Measurements from ENCODE around the gene RTTN.
"Not testable (repeated sequence)": the region's sequence is repeated elsewhere in the genome, so short reads cannot be mapped to it uniquely, and the experiment has no call there.

Gene RTTN

DNA sequence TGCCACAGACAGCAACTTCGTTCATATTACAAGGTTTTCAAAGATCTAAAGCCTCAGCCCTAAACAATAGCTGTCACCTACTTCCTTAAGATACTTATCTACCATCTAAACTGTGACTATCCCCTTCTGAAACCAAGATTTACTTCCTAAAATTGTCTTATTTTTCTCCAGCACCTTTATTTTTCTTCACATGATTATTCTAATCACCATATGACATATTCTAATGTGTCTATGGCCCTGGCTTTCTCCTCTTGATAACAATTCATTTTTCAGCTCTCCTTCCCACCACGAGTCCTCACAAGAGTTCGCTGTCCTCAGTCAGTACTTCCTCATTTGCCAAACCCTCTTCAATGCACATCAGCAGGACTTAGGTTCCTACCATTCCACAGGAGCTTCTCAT lies 53.9 kb downstream of the RTTN start:
- no peak for DNase-seq (ENCODE audit: low read depth in 2 of 2, low spot score in 1 of 2)

DNA sequence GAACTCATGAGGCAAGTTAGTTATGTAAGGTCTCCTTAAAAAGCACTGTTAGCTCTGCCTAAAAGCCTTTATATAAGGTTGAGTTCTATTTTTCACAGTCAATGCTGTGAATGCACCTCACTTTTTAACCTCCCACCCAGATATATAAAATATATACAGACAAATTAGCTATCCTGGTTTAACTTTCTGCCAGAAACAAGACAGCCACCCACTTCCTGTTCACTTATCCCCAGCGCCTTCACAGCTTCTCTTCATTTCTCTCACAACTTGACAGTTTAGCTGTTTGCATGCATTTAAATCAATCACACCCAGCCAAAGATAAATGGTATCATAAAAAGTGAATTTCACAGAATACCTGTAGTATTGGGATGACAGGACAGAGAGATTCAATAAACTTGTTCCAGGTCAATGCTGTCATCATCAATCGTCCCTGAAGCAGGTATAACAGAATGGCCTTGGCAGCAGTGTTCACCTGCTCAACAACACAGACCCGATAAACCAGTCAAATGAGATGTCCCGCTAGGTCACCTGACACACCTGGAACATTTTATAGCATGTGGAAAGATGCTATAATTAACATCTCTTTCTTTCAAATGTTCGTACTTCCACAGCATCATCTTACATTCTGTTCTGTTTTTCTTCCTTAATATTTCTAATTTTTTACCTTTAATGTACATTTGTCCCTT lies 55.7 kb downstream of the RTTN start:
- no peak for DNase-seq (ENCODE audit: low read depth in 2 of 2, low spot score in 1 of 2)

DNA sequence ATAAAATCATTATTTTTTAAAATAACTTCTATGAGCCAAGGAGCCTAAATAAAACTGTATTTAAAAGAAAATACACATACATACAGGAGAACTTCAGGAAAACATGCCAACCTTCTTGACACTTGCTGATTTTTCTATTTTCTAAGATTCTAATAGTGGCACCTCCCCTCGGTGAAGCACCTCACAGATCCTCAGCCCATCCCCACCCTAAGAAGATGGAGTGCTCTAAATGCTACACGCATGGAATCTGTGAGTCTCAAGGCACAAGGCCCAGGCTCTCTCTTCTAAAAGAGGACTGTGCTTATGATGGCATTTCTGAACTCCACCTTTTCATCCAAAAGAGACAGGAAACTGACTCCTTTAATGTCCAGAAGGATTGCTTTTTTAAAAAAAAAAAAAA lies 56.3 kb downstream of the RTTN start:
- no peak for DNase-seq (ENCODE audit: low read depth in 2 of 2, low spot score in 1 of 2)

DNA sequence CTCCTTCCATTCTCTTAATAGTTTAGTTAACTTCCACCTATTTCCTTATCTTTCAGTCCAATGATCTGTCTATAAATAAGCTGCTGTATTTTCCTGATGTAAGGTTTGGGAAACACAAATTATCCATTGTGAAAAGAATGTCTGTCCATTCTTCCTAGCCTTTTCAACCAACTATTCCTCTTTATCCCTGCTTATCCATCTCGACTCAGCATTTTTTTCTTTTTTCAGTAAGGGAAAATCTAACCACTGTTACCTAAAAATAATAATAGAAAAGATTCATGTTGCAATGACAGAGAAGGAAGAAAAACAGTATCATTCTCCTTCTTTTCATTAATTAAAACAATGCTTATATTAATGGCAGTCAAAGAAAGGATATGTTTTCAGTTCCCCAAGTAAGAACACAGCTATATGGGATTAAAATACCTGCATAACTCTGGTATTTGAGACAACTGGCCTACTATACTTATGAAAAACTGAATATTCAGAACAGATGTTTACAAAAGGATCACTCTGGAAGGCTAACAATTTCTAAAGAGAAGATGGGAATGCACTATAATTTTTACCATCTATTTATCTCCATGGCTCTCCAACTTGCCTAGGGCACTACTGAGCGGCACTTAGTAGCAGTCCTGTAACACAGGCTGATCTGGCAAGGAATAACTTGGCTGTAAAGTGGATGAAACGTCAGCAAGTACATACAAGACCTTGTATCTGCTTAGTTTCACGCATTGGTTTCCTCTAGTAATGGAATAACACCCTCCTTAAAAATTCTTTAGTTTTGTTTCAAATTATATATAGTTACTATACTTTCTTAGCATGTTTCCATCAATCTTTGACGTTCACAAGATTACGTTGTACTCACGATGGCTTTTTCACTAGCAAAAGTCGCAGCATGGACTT lies 57.2 kb downstream of the RTTN start:
- DNase-seq (ENCODE audit: low read depth in 2 of 2, low spot score in 1 of 2) = no peak

DNA sequence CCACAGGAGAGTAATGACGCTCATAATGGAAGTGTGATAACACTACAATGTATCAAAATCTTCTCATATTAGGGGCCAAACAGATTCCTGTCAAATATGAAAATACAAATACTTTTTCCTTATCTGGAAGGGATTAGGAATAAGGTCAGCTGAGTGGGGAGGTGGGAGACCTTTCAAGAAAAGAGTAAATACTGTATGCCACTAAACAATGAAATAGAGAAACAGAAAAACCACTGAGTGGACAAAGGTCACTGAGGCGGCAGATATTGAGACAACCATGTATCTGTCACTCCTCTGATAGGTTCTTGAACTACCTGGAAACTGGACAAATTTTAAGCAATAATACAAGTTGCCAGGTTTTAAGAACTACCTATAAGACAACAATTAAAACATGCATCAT lies 59.3 kb downstream of the RTTN start:
- DNase-seq (ENCODE audit: low read depth in 2 of 2, low spot score in 1 of 2) = no peak

DNA sequence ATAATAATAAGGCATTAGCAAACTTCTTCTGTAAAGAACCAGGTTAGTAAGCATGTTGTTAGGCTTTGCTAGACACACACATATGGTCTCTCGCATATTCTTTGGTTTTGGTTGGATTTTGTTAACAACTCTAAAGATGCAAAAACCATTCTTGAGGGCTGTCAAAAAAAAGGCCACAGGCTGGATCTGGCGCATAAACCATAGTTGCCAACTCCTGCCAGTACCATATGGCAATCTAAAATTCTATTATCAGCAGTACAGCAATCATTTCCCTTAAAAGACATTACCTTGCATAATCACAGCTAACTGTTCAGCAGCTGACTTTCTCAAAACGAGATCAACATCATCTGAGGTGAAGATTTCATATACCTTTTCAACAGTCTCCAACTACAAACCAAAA lies 63.5 kb downstream of the RTTN start:
- DNase-seq (ENCODE audit: low read depth in 2 of 2, low spot score in 1 of 2) = no peak

DNA sequence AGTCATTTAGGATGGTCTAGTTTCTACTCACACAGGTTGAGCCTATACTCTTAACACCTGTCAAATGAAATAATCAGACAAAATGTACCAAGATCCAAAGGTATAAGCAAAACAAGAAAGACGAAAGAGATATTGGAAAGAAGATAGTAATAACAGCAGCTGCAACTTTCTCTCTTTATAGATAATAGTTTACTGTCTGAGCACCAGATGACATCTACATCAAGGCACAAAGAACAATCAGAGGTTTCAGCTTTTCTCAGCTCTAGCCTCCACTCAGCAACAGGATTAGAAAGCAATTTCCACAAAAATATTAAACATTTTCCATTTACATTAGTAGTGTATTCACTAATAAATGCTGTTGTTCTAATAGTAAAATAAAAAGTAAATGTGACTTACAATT lies 66.3 kb downstream of the RTTN start:
- DNase-seq (ENCODE audit: low read depth in 2 of 2, low spot score in 1 of 2) = no peak

DNA sequence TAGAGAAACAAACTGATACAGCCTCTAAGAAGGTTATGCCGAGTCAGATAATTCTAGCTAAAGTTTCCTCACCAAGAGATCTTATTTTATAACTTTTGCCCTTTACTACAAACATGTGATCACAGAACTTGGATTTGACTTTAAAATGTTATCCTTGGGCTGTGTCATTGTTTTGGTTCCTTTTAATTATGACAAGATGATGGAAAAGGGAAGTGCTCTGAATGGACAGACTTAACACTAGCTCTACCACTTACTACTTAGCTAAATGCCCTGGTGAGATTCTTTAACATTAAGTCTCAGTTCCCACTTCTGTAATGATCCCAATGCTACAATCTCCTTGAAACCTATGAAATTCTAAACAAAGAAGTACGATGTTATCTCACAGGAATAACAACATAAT lies 69.9 kb downstream of the RTTN start:
- no peak for DNase-seq (ENCODE audit: low read depth in 2 of 2, low spot score in 1 of 2)

DNA sequence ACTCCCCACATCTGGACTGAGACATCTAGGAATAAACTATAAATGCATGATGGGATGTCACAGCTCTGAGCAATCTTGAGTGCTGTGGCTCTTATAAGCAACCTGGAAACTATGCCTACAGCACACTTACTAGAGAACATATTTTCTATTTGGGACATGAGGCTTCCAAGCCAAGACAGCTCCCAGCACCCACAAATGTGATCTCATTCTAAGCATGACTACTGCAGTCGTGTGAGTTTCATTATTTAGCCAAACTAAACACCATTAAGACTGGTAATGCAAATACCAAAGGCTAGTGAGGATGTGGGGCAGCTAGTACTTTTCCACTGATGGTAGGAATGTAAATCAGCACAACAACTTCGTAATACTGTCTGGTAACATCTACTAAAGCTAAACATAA lies 72.5 kb downstream of the RTTN start:
- DNase-seq (ENCODE audit: low read depth in 2 of 2, low spot score in 1 of 2) = no peak

DNA sequence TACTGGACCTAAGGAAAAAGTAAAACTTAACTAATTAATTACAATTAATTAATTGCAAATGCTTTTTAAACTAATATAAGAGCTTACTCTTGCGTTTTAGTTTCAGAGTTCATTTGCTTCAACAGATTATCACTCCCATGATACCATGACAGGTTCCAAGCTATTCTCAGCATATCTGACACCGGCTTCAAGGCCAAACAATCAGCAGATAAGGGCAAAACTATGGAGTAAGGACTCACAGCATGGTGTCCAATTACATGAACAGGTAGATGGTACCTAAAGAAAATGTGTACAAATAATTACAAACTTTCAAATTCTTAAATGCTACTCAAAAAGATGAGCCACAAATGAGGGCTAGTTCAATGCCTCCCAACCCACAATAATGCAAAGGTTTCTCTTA lies 77.2 kb downstream of the RTTN start:
- no peak for DNase-seq (ENCODE audit: low read depth in 2 of 2, low spot score in 1 of 2)

DNA sequence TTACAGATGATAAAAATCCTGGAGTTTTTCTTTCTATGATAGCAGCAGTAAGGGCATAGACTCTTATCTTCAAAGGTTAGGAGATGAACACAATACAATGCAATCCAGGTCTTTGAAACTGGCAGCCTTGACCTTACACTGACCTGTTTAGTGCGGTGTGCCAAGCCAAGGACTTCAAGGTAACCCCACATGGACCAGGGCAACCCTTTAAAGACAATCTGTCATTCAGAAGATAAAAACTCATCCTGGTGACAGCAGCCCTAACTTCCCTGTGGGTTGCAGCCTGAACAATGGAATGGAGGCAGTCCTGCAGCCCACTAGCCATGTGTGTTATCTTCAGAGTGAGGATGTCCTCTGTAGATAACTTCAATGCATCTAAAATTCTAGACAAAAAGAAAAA lies 78.1 kb downstream of the RTTN start:
- no peak for DNase-seq (ENCODE audit: low read depth in 2 of 2, low spot score in 1 of 2)

DNA sequence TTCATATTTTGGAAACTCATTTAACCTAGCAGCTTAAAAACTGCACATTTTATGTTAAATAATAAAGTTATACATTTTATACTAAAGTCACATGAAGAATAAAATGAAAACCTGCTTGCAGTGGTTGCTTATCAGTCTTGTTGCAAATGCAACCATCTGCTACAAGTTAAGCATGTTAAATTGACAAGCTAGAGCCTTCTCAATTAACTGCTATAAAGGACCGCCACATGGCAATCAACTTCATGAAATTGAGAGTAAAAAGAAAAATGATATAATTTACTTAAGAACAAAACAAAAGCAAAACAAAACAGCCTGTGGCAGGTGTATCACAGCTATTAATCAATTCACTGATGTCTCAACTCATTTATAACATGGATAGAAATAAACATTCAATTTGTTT lies 78.7 kb downstream of the RTTN start:
- no peak for DNase-seq (ENCODE audit: low read depth in 2 of 2, low spot score in 1 of 2)

DNA sequence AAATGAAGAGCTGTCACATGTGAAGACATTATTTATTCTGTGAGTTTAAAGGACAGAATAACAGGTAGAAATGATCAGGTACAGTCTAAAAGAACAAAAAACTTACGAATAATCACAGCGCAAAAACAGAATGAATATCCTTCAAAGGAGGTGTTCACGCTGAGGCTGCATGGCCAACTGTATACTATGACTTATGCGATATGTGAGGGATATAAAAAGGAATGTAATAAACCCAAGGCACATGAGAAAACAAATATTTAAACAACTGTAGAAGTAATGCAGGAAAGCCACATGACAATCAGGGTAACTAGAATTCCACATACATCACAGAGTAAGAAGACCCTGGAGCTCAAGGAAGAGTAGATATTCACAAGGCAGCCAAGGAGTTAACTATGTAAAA lies 81.3 kb downstream of the RTTN start:
- DNase-seq (ENCODE audit: low read depth in 2 of 2, low spot score in 1 of 2) = no peak

DNA sequence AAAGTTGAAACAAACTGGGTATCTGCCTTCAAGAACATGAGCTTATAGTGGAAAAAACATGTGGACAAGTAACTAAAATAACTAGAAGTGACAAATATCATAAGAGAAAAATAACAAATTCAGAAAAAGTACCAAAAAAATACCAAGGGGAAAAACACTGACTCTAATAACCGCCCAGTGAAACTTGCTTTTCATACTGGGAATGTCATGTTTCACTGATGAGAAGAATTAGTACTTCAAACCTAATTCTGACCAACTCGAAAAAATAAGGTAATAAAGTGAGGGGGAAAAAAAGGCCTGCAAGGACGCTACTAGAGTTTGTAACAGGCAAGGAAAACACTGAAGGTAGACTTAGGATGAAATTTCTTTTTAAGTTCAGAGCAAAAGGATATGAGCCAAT lies 83.6 kb downstream of the RTTN start:
- DNase-seq (ENCODE audit: low read depth in 2 of 2, low spot score in 1 of 2) = no peak

DNA sequence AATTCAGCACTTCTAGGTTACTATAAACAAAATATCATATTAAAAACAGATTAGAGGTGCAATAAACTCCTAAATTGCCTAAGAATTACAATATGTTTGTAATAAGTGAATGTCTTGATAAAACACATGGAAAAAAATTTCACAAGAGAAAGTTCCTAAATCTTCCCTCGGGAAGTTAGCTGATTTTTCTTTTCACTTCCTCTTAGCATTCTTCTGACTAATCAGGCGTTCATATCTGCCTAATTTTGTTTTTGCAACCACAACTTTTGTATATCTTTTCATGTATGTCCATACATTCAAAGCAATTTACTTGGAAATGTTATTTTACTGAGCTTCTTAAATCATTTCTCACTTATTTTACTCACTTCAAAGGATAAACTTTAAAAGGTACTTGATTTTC lies 88.5 kb downstream of the RTTN start:
- DNase-seq (ENCODE audit: low read depth in 2 of 2, low spot score in 1 of 2) = no peak

DNA sequence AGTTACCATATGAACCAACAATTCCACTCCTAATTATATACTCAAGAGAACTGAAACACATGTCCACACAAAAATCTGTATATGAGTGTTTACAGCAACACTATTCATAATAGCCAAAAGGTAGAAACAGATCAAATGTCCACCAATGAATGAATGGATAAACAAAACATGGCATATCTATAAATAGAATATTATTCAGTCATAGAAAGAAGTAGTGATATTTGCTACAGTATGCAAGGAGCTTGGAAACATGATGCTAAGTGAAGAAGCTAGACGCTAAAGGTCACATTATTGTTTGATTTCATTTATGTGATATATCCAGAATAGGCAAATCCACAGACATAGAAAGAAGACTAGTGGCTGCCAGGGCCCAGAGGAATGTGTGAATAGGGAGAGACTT lies 92.0 kb downstream of the RTTN start:
- DNase-seq (ENCODE audit: low read depth in 2 of 2, low spot score in 1 of 2) = no peak

DNA sequence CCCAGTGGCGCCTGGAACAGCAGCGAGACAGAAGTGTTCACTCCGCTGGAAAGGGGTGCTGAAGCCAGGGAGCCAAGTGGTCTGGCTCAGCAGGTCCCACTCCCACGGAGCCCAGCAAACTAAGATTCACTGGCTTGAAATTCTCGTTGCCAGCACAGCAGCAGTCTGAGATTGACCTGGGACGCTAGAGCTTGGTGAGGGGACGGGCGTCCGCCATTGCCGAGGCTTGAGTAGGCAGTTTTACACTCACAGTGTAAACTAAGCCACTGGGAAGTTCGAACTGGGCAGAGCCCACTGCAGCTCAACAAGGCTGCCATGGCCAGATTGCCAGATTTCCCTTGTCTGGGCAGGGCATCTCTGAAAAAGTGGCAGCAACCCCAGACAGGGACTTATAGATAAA lies 94.8 kb downstream of the RTTN start:
- DNase-seq (ENCODE audit: low read depth in 2 of 2, low spot score in 1 of 2) = no peak

DNA sequence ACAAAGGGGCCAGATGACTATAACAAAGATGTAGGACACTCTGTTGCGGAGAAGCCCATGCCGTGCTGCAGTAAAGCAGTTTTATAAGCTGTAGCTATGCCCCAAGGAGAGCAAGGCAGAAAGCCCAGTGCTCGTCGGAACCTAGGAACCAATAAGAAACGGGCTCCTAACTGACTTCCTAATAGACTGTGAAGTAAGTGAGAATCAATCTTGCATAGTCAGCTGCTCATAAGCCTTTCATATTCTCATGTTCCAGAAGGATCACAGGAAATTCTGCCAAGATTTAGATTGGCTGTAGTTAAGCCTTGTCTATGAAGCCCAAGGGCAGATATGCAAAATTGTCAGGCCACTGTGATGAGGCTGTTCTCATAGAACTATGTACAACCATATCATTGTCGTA lies 98.4 kb downstream of the RTTN start:
- DNase-seq (ENCODE audit: low read depth in 2 of 2, low spot score in 1 of 2) = no peak

DNA sequence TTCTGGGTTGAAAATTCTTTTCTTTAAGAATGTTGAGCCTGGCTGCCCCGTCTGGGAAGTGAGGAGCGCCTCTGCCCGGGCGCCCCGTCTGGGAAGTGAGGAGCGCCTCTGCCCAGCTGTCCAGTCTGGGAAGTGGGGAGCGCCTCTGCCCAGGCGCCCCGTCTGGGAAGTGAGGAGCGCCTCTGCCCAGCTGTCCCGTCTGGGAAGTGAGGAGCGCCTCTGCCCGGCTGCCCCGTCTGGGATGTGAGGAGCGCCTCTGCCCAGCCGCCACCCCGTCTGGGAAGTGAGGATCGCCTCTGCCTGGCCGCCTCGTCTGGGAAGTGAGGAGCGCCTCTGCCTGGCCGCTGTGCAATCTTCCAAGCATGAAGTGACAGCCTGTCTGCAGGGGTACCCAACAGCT lies 102.6 kb downstream of the RTTN start:
- not testable (repeated sequence) for DNase-seq (ENCODE audit: low read depth in 2 of 2, low spot score in 1 of 2)

DNA sequence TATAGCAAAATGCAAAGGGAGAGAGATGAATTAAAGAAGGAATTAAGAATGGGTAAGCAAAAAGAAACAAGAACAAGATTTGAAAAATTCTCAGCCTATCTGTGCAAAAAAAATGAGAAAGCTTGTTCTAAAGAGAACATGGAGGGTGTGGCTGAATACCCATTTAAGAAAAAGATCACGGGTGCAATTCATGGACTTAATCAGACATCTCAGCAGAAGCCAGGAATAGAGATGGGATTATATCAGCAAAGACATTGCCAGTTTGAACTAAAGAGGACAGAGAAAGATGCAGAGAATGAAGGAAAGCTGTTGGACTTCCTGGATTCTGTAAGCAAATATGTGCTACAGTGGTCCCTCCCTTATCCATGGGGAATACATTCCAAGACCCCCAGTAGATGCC lies 115.6 kb downstream of the RTTN start:
- no peak for DNase-seq (ENCODE audit: low read depth in 2 of 2, low spot score in 1 of 2)

DNA sequence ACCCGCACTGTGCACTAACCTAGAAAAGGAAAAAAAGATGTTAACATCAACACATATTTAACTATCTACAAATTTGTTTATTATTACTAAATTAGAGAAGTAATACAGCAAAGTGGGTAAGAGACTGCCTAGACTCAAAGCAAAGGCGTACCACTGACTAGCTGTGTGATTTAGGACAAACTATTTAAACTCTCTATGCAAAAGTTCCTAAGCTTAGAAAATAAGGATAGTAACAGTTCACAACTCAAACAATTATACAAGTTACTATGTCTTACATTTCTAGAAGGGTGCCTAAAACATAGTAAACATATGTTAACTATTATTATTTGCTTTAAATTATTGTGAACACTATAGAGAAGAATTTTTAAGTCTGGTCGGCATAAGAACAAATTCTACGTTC lies 119.4 kb downstream of the RTTN start:
- DNase-seq (ENCODE audit: low read depth in 2 of 2, low spot score in 1 of 2) = no peak

DNA sequence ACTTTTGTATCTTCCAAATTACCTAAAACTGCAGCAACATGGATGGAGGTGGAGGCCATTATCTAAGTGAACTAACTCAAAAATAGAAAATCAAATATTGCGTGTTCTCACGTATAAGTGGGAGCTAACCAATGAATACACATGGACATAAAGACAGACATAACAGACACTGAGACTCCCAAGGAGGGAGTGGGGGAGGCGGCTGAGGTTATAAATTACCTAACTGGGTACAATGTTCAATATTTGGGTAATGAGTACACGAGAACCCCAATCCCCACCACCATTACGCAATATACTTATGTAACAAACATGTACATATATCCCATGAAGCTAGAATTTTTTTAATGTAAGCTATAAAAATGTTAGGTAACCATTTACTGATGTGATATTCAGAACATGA lies 119.8 kb downstream of the RTTN start:
- no peak for DNase-seq (ENCODE audit: low read depth in 2 of 2, low spot score in 1 of 2)

DNA sequence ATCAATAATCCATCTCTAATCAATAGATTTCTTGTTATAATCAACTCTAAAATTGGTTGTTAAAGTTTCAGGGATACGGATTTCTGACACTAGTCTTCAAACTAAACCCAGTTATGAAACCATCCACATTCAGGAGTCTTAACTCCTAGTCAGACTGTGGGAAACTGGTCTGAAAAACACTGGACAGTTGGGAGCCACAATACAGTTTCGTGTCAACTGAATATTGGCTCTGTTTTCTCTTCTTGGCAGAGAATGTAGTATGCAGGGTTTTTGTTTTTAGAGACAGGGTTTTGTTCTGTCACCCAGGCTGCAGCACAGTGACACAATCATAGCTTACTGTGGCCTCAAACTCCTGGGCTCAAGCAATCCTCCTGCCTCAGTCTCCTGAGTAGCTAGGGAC lies 123.1 kb downstream of the RTTN start:
- no peak for DNase-seq (ENCODE audit: low read depth in 2 of 2, low spot score in 1 of 2)
